ENCODE results near the gene TSR3.

DNA sequence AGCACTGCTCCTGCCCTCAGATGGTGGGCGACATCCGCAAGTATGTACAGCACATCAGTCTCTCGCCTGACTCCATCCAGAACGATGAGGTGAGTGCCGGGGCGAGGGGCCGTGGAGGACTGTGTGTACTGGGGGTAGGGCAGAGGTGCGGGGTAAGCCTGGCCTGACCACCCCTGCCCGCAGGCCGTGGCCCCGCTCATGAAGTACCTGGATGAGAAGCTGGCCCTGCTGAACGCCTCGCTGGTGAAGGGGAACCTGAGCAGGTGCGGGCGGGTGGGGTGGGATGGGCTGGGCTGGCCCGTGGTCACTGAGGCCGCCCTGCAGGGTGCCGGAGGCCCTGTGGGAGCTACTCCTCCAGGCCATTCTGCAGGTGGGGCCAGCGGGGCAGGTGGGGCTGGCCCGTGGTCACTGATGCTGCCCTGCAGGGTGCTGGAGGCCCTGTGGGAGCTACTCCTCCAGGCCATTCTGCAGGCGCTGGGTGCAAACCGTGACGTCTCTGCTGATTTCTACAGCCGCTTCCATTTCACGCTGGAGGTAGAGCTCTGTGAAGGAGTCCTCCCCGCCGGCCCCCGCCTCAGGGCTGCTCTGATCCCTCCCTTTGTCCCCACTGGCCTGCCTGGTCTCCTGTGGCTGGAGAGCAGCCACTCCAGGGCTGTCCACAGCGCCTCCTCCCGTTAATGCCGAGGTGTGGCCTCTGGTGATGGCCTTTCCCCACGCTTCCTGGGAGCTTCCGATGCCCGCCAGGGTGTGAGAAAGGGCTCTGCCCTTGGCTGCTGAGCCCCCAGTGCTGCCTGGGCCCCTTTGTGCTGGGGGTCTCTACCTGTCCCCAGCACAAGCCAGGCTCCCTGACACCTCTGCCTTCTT, 5.0 kb downstream of the TSR3 start:
- TF ChIP-seq, protein P1, sequence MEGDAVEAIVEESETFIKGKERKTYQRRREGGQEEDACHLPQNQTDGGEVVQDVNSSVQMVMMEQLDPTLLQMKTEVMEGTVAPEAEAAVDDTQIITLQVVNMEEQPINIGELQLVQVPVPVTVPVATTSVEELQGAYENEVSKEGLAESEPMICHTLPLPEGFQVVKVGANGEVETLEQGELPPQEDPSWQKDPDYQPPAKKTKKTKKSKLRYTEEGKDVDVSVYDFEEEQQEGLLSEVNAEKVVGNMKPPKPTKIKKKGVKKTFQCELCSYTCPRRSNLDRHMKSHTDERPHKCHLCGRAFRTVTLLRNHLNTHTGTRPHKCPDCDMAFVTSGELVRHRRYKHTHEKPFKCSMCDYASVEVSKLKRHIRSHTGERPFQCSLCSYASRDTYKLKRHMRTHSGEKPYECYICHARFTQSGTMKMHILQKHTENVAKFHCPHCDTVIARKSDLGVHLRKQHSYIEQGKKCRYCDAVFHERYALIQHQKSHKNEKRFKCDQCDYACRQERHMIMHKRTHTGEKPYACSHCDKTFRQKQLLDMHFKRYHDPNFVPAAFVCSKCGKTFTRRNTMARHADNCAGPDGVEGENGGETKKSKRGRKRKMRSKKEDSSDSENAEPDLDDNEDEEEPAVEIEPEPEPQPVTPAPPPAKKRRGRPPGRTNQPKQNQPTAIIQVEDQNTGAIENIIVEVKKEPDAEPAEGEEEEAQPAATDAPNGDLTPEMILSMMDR (CRISPR knock-in tag; IDR thresholded peaks at IDR 0.05): 0 out of 2 replicates have a peak, but pooled peaks have one; percentile 16
- TF ChIP-seq, protein P2, sequence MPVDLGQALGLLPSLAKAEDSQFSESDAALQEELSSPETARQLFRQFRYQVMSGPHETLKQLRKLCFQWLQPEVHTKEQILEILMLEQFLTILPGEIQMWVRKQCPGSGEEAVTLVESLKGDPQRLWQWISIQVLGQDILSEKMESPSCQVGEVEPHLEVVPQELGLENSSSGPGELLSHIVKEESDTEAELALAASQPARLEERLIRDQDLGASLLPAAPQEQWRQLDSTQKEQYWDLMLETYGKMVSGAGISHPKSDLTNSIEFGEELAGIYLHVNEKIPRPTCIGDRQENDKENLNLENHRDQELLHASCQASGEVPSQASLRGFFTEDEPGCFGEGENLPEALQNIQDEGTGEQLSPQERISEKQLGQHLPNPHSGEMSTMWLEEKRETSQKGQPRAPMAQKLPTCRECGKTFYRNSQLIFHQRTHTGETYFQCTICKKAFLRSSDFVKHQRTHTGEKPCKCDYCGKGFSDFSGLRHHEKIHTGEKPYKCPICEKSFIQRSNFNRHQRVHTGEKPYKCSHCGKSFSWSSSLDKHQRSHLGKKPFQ (CRISPR knock-in tag; IDR thresholded peaks at IDR 0.05; ENCODE audit: insufficient replicate concordance): no peak
- TF ChIP-seq RORA (CRISPR knock-in tag; IDR thresholded peaks at IDR 0.05) (no peak), STAG1 (CRISPR knock-in tag; IDR thresholded peaks at IDR 0.05) (no peak), ZBTB33 (CRISPR knock-in tag; IDR thresholded peaks at IDR 0.05) (no peak), GMEB1 (CRISPR knock-in tag; IDR thresholded peaks at IDR 0.05; ENCODE audit: borderline replicate concordance) (no peak), ATM (IDR thresholded peaks at IDR 0.05; ENCODE audit: borderline replicate concordance) (no peak), ZNF121 (CRISPR knock-in tag; IDR thresholded peaks at IDR 0.05) (no peak), ZNF724P (CRISPR knock-in tag; IDR thresholded peaks at IDR 0.05; ENCODE audit: borderline replicate concordance) (no peak), ARNTL (CRISPR knock-in tag; IDR thresholded peaks at IDR 0.05) (no peak), CHD2 (IDR thresholded peaks at IDR 0.05; ENCODE audit: low read depth, low read length) (no peak)
